ENCODE data around the gene PSG4.
"Not testable (repeated sequence)": the region's sequence is repeated elsewhere in the genome, so short reads cannot be mapped to it uniquely, and the experiment has no call there.

Gene PSG4

DNA sequence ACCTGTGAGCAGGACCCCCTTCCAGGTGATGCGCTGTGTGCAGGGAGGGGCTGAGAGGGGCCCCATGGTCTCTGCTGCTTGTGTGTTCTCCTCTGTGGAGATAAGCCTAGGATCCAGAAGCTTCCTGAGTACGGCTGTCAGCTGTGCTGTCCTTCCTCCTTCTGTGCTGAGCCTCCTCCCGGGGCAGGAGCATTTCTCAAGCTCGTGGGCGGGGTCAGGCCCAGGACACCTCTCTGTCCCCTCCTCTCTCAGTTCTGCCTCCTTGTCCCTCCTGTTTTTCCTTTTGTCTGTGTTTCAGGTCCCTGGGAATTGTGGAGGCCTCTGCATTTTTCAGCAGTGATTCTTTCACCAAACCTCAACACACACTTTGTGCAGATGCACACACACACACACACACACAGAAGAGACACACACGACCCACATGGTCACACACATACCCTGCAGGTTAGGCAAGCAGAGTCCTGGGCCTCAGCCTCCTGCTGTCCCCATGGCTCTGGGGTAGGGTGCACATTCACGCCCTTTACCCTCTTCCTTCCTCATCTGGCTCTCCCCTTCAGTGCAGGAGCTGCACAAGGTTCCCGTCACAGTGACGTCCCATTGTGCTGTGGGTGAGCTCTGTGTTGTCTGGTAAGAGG lies at the start of gene PSG4:
TSS of gene PSG4 (minus strand) at position 168 of the 635 bp plus-strand sequence. CDS start at position 66, 102 bp downstream.
- DNase-seq (ENCODE audit: low read depth) = not testable (repeated sequence)

DNA sequence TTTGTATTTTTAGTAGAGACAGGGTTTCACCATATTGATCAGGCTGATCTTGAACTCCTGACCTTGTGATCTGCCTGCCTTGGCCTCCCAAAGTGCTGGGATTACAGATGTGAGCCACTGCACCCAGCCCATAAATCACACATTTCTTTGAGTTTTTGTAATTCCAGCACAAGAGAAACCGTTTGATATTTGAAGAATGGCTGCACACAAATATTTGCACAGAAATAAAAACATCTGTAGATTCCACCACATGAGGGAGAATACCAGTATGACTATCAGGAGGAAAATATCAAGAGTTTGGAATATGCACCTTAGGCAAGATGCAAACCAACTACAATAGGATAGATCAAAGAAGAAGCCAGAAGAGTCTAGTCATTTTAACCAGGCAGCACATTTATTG lies 46.0 kb upstream of the PSG4 start:
- DNase-seq (ENCODE audit: low read depth) = not testable (repeated sequence)

DNA sequence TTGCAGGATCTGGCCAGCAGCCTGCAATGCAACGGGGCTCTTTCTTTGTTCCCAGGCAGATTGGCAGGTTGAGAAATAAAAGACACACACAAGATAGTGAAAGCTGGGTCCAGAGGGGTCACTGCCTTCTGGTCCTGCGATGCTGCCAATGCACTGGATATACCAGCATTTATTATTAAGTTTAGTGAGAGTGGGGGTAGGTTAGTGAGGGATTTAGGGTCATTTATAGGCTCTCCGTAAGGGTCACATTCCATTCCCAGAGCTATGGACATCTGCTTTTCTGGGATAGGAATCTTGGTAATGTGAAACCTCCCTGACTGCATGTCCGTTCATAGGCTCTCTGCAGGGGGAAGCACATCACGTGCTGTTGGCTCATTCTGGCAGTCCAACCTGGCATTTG lies 44.9 kb upstream of the PSG4 start:
- DNase-seq (ENCODE audit: low read depth) = not testable (repeated sequence)

DNA sequence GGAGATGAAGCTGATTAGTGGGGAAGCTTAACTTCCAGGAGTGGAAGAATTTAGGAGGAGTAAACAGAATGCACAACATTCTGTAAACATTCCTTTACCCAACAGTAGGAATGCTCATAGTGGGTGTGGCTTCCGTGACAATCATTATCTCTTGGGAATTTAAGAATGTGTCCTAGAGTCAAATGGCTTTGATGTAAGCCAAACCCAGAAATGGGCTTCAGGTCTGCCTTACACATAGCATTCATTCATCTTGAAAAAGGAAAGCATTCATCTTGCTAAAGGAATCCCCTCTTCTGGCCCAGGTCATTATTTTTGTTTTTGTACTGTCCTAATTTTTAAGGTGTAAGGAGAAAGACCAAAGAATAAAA lies 43.2 kb upstream of the PSG4 start:
- DNase-seq (ENCODE audit: low read depth) = not testable (repeated sequence)

DNA sequence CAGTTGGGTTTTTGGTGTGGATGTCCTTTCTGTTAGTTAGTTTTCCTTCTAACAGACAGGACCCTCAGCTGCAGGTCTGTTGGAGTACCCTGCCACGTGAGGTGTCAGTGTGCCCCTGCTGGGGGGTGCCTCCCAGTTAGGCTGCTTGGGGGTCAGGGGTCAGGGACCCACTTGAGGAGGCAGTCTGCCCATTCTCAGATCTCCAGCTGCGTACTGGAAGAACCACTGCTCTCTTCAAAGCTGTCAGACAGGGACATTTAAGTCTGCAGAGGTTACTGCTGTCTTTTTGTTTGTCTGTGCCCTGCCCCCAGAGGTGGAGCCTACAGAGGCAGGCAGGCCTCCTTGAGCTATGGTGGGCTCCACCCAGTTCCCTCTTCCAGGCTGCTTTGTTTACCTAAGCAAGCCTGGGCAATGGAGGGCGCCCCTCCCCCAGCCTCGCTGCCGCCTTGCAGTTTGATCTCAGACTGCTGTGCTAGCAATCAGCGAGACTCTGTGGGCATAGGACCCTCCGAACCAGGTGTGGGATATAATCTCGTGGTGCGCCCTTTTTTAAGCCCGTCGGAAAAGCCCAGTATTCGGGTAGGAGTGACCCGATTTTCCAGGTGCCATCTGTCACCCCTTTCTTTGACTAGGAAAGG lies 41.9 kb upstream of the PSG4 start:
- not testable (repeated sequence) for DNase-seq (ENCODE audit: low read depth)

DNA sequence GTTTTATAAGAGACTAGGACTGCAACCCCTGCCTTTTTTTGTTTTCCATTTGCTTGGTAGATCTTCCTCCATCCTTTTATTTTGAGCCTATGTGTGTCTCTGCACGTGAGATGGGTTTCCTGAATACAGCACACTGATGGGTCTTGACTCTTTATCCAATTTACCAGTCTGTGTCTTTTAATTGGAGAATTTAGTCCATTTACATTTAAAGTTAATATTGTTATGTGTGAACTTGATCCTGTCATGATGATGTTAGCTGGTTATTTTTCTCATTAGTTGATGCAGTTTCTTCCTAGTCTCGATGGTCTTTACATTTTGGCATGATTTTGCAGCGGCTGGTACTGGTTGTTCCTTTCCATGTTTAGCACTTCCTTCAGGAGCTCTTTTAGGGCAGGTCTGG lies 40.4 kb upstream of the PSG4 start:
- not testable (repeated sequence) for DNase-seq (ENCODE audit: low read depth)

DNA sequence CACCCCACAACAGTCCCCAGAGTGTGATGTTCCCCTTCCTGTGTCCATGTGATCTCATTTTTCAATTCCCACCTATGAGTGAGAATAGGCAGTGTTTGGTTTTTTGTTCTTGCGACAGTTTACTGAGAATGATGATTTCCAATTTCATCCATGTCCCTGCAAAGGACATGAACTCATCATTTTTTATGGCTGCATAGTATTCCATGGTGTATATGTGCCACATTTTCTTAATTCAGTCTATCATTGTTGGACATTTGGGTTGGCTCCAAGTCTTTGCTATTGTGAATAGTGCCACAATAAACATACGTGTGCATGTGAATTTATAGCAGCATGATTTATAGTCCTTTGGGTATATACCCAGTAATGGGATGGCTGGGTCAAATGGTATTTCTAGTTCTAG lies 36.8 kb upstream of the PSG4 start:
- DNase-seq (ENCODE audit: low read depth) = not testable (repeated sequence)

DNA sequence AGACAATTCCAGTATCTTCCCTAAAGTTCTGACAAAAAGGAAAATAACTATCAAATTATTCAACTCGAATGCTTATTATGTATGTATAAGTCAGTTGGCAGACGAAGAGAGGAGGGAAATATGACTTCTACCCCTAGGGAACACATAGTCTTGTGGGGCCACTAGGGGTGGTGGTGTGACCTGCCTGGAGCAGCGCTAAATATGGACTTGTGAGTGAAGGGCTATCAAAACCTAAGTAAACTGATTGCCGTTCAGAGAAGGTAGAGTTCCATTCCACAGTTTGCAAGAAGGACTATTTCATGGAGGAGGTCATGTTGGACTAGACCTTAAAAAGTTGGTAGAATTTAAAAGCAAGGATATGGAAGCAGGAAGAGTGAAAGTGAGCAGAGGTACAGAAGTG lies 32.8 kb upstream of the PSG4 start:
- DNase-seq (ENCODE audit: low read depth) = not testable (repeated sequence)

DNA sequence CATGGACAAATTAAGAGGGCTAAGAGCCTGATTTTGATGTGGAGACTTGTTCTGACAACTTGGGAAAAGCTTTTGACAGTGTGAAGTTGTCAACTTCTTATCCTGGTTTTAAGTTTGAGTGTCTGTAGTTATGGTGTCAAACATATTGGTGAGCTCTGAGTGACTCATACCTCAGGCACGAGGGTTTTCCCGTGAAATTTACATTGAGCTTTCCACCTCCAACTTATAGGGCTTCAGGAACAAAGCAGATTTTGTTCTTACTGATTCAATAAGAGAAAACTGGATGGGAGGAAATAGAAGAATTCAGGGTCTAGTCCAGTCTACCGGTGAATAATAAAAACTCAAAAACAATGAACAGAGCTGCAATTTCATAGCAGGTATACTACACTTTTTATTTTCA lies 30.2 kb upstream of the PSG4 start:
- not testable (repeated sequence) for DNase-seq (ENCODE audit: low read depth)

DNA sequence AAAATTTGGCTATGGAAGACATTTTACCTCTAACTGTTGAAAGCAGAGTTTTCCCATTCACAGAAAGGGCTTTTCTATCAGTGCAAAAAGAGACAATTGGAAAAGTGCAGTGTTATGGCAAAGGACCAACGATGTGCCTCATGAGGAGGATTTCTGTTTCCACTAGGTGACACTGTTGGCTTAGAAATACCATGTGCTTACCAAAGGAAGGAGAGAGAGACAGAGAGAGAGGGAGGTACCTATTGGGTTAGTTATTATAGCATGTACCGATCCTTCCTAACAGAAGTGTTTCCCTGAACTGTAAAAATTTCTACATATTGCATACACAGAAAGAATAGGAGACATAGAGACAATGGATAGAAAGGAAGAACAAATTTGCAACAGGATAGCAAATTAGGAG lies 23.9 kb upstream of the PSG4 start:
- no peak for DNase-seq (ENCODE audit: low read depth)

DNA sequence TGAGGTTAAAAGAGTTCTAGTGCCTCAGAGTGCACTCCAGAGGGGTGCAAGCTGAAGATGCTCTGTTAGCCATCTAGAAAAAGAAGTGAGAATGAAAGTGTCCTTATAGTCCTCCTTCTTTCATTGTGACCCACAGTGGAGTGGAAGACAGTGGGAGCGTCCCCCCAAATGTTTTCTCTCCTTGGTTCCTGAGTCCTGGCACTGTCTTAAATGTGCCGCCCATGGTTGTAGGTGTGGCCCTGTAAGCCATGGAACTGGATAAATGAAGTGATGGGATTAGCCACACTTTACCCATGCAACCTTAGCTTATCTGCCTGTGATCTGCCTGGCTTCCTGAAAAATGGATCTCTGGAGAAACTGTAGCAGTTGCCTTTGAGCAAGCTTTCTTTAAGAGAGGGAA lies 23.3 kb upstream of the PSG4 start:
- DNase-seq (ENCODE audit: low read depth) = not testable (repeated sequence)

DNA sequence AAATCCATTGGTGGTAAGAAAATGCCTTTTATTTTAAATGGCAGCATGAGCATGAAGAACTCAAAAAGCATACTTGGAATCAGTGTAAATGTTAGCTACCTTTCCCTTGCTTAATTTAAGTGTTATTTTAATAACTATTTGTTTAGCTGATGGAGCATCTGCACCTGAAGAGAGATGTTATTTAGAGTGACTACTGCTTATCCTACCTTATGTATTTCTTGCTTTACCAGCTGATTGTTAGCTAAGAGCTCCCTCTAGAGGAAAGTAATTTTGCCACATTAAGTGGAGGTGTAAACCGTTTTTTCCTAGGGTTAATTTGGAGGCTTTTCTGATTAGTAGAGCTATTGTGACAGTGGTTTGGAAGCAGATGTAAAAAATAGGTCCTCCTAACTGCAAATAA lies 21.5 kb upstream of the PSG4 start:
- DNase-seq (ENCODE audit: low read depth) = not testable (repeated sequence)

DNA sequence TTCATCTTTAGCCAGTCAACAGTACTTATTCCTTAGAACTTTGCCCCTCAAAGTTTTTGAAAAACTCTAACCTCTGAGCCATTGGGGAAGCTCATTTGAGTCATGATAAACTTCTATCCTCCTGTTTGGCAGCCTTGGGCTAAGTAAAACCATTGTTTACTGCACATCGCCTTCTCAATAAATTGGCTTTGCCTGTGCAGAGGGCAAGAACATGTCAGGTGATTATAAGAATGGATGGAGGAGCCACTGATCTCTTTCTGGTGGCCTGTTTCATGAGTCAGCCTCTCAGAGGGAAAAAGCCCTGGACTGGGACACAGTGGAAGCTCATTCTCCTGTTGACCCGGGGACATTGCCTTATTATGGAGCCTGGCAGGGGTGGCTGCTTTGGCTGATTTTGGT lies 19.4 kb upstream of the PSG4 start:
- DNase-seq (ENCODE audit: low read depth) = no peak

DNA sequence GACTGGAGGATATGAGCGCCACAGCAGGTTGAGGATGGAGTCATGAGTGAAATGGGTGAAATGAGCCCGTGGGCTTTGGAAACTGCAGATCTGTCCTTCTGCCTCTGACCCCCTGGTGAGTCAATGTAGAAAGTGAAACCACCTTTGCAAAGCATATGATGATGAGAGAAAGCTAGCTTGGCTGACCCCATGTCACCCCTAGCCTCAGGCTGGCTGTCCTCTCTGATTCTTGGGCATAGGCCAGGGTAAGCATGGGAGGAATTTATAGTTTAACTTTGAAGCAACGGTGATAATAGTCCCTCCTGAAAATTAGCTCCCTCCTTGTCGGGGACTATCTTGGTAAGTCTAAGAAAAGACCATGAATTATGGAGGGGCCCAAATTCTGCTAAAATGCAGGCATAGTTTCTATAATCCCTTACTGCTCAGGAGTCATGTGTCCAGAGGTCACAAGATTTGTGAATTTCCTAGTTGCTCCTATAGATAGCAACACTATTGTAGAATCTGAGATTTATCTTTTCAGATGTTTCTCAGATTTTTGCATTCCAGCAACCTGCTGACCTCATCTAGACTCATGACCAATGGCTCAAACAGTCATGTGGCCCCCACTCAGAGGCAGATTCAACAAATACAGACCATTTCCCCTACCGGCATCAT lies 18.9 kb upstream of the PSG4 start:
- DNase-seq (ENCODE audit: low read depth) = not testable (repeated sequence)

DNA sequence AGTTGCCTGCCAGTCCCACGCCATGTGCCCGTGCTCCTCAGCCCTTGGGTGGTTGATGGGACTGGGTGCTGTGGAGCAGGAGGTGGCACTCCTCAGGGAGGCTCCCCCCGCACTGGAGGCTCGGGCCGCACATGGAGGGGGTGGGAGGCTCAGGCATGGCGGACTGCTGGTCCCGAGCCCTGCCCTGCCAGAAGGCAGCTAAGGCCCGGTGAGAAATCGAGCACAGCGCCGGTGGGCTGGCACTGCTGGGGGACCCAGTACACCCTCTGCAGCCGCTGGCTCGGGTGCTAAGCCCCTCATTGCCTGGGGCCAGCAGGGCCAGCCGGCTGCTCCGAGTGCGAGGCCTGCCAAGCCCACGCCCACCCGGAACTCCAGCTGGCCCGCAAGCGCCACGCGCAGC lies 16.5 kb upstream of the PSG4 start:
- not testable (repeated sequence) for DNase-seq (ENCODE audit: low read depth)

DNA sequence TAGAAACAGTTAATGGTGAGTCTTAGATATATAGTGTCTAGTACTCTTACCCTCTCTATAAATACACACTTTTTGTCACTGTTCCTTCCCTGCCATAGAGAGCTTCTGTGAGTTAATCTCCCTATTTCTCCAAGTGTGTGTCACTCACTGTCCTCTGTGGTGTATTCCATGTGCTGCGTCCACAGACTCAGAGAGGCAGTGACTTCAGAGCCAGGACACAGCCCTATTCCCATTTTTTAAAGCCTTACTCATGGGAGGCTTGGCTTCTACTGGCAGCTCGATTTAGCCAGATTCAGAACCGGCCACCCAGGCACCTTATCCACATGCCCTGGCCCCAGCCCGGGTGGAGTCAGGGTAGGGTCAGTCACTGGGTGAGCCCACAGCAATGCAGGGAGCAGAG lies 13.7 kb upstream of the PSG4 start:
- not testable (repeated sequence) for DNase-seq (ENCODE audit: low read depth)

DNA sequence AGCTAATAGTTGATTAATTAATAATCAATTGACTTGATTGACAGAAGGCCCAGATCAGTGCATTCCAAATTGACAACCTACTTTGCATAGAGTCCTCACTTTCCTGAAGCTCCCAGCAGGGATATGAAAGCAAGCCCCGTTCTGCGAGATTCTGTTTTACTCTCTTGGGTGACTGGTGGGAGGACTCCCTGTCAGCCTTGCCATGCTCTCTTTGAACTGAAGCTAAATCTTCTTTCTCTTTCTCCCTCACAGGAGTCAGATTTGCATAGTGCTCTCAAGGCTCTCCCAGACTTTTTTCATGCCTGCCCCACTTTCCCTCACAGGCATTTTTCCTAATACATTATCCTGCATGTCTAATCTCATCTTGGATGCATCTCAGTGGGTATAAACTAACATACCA lies 10.4 kb upstream of the PSG4 start:
- DNase-seq (ENCODE audit: low read depth) = not testable (repeated sequence)

DNA sequence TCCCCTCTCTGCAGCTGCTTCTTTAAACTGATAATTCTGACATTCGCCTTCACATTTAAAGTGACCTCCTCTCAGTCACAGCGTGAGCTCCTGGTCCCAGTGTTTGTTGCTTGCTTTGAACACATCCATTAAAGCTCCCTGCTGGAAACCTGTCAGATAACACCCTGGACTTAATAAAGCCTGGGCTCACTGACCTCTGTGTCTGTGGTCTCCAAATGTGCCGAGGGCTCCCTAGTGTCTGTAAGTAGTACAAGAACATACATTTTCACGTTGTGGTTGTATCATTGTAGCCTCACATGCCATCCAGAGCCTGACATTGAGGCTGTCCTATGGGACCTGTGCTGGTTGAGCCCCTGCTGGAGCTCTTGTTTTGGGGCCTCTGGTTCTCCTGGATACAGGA lies 2.6 kb upstream of the PSG4 start:
- DNase-seq (ENCODE audit: low read depth) = no peak

DNA sequence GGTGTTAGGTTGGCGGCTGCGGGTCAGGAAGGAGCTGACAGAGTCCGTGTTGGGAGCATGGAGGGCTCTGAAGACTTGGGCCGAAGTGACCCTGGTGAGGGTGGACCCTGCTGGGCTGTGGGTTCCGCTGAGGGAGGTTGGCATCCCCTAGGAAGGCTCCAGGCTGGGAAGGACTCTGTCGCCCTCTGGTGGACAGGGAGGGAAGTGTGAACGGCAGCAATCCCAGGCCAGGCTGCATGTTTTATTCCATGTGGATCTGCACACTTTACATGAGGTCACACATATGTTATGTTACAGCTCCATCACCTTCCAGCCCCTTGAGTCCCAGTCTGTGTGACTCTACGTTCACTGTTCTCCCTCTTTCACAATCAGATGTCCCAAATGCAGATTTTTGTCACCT lies 1.7 kb upstream of the PSG4 start:
- not testable (repeated sequence) for DNase-seq (ENCODE audit: low read depth)

DNA sequence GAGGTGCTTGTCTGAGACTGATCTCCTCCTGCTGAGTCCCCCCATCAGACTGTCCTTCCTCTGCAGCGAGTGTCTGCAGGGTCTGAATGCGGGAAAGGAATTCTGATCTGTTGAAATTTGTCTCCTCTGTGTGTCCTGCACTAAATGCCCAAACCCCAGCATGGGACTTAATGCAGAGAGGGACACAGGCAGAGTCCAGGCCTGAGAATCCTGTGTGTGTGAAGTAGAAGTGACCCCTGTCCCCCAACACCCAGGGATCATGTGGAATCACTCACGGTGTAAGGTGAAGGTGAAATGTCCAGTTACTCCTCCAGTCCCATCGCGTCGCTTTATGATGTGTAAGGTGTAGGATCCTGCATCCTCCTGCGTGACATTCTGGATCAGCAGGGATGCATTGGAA lies 1.8 kb downstream of the PSG4 start:
- DNase-seq (ENCODE audit: low read depth) = not testable (repeated sequence)

DNA sequence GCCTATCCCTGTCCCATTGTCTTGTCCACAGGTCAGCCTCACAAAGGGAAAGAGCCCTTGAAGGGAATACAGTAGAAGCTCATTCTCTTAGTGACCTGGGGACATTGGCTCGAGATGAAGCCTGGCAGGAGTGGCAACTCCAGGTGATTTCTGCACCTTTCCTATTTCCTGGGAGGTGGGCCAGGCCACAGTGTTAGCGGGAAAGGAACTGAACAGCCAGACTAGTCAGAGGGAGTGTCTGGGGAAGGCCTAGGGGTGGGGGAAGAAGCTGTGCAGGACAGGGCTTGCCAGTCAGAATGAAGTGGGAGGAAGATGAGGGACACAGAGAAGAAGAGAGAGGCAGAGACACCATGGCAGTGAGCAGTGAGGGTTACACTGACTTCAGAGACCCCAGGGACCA lies 3.5 kb downstream of the PSG4 start:
- not testable (repeated sequence) for DNase-seq (ENCODE audit: low read depth)

DNA sequence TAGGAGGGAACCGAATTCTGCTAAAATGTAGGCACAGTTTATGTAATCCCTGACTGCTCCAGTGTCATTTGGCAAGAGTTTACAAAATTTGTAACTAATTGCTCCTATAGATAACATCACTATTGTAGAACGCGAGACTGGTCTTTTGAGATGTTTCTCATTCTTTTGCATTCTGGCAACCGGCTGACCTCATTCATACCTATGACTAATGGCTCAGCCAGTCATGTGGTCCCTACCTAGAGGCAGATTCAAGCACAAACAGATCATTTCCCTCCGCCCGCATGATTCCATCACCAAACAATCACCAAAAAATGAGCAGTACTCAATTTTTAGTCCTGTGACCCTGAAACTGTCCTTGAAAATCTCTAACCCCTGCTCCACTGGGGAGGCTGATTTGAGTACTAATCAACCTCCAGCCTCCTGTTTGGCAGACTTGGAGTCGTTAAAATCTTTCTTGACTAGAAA lies 4.1 kb downstream of the PSG4 start:
- peak; percentile 86 for DNase-seq (ENCODE audit: low read depth)

DNA sequence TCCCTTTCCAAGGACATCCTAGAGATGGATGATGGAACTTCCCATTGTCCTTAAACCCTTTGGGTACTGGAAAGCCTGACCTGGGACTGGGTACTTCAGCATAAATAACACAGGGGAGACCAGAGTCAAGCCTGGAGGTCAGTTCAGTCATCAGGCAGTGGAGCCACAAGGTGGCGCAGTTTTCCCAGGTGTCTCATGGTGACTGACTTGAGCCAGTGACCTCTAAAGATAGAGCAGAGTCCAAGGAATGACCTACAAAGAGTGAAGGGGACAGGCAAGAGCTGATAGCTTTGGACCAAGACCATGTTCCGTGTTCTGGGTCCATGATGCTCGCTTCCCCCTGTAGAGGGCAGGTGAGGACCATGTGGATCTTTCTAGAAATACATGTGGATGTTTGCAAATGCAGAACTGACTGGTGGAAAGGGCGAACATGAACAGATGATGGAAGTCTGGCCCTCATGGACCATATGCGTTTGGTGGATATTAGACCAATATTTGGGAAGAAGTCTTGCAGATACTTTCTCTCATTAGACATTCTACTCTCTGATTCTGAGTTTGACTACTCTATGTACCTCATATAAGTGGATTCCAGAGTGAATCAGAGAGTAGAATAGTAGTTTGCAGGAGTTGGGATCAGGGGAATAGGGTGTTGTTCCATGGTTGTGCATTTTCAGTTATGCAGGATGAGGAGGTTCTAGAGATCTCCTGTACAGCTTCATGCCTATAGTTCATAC lies 6.6 kb downstream of the PSG4 start:
- DNase-seq (ENCODE audit: low read depth) = not testable (repeated sequence)

Measured in GM04503 (cell line).